Right lobe of liver (tissue), 6 donors: ENCODE results near the gene GPATCH1. TPM values are rescaled to one million over a fixed set of nuclear protein-coding genes. Genes with fewer than 3 reads are reported as not detected.

Experiments used
- ATAC-seq, 4 donors: fragments of 200-7000 bp; cut with Tn5 transposase; one replicate each; pipeline ENCODE4 v1.9.1; 2020; ENCODE audit warnings: mild to moderate bottlenecking in 4 of 4, moderate library complexity in 4 of 4
- DNase-seq, 3 donors: peaks; one replicate each; pipeline ENCODE4 v3.0.0-alpha.2; 2020
- H3K27ac ChIP-seq, 3 donors: fragments of 200-600 bp; one replicate each; pipeline ENCODE4 v1.8.0; 2022
- H3K27me3 ChIP-seq, 2 donors: fragments of 200-600 bp; one replicate each; pipeline ENCODE4 v1.8.0; 2022
- H3K36me3 ChIP-seq, 4 donors: fragments of 200-600 bp; sonication (generic) in 1 of 4; one replicate each; pipeline versions ENCODE4 v1.5.1 to v1.8.0; 2017 to 2022; ENCODE audit warnings: control low read depth in 1 of 4
- H3K4me1 ChIP-seq, 4 donors: fragments of 200-600 bp; sonication (generic) in 1 of 4; one replicate each; pipeline versions ENCODE4 v1.5.1 to v1.8.0; 2017 to 2022; ENCODE audit warnings: control low read depth in 1 of 4
- H3K4me3 ChIP-seq, 3 donors: fragments of 200-600 bp; one replicate each; pipeline ENCODE4 v1.8.0; 2022
- H3K9me3 ChIP-seq, 4 donors: fragments of 200-600 bp; sonication (generic) in 1 of 4; one replicate each; pipeline versions ENCODE4 v1.5.1 to v1.8.0; 2017 to 2022; ENCODE audit warnings: control low read depth in 1 of 4
- POLR2A ChIP-seq: fragments of 450-650 bp; IDR thresholded peaks from one replicate; pipeline ENCODE4 v1.6.1; 2017; ENCODE audit warnings: antibody characterized with exemption, mild to moderate bottlenecking
- WGBS: methylation state at CpG from one replicate; pipeline ENCODE4 v1.1.6; 2018; ENCODE audit warnings: low coverage, low lambda C conversion rate; ENCODE audit not compliant: insufficient coverage; ENCODE audit errors: missing lambda C conversion rate; 5-methylcytosine and 5-hydroxymethylcytosine counted together
- intact Hi-C, 2 donors: fragments of 100-400 bp; cut with DNase I; formaldehyde crosslinking; loops; one replicate each; pipeline versions ENCODE4 v1.11.2 to v1.14.1; 2022
- total RNA-seq, 6 experiments: library from RNA; depleted of rRNA in 2 of 6; stranded (reverse); fragments of >200 nt in 2 of 6; fragmentation: NEBNext Ultra II Directional in 3 of 6; extraction: Animal tissue kit (Norgen Biotek cat#: 25700) in 3 of 6; gene quantifications; one replicate each; pipeline versions ENCODE4 v1.1.0 to v1.2.4, GENCODE V29; 2016 to 2023
- TF ChIP-seq, protein P1 (sequence below), 4 donors: fragments of 200-600 bp in 3 of 4; fragments of 450-650 bp in 1 of 4; IDR thresholded peaks; one replicate each; pipeline versions ENCODE4 v1.5.1 to v1.8.0; 2016 to 2022; ENCODE audit warnings: antibody characterized with exemption in 4 of 4, mild to moderate bottlenecking in 2 of 4
- donor health status: DM: no; HTN: yes; CAD: no.
- donor health status: DM: no; HTN: no; CAD: no.
- donor health status: DM: no; HTN: no; CAD: no.
- donor health status: DM: no; HTN: yes; CAD: no.
- donor health status: DM: no; HTN: yes; CAD: no.

The GPATCH1 gene
- total RNA-seq, 6 experiments from 2014 or later: 2.5 to 3.9 (median 3.1) TPM

DNA sequence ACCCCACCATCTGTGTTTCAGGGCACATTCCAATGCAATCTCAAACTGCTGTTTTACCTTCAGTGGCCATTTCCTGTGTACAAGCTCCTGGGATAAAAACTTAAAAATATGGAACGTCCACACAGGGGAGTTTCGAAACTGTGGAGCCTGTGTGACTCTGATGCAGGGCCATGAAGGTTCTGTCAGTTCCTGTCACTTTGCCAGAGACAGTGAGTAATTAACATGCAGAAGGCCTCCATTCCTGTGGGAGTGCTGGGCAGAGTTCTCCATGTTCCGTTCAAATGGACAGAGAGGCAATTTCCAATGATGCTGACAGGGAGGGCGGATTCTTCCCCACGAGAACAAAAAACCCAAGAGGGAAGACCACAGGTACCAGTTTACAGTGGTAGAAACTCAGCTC, 75.4 kb downstream of the GPATCH1 start:
- TF ChIP-seq, protein P1, sequence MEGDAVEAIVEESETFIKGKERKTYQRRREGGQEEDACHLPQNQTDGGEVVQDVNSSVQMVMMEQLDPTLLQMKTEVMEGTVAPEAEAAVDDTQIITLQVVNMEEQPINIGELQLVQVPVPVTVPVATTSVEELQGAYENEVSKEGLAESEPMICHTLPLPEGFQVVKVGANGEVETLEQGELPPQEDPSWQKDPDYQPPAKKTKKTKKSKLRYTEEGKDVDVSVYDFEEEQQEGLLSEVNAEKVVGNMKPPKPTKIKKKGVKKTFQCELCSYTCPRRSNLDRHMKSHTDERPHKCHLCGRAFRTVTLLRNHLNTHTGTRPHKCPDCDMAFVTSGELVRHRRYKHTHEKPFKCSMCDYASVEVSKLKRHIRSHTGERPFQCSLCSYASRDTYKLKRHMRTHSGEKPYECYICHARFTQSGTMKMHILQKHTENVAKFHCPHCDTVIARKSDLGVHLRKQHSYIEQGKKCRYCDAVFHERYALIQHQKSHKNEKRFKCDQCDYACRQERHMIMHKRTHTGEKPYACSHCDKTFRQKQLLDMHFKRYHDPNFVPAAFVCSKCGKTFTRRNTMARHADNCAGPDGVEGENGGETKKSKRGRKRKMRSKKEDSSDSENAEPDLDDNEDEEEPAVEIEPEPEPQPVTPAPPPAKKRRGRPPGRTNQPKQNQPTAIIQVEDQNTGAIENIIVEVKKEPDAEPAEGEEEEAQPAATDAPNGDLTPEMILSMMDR (IDR thresholded peaks at IDR 0.05): no peak
- no peak for TF ChIP-seq POLR2A
- Histone ChIP-seq H3K9me3 (no peaks in the 10 kb centered on the region), H3K4me1 (peaks cover 0 to 14% (median 3%) of the 10 kb centered on the region in 4 donors), H3K27ac (no peak overlapping the region), H3K4me3 (no peak overlapping the region), H3K27me3 (no peaks in the 10 kb centered on the region), H3K36me3 (no peaks in the 10 kb centered on the region)
- DNase-seq (no peak), ATAC-seq (peak in 2 of 4 donors; percentile 43 to 62)
- 51% methylated on average over 5 of the region's 5 CpGs for WGBS
- intact Hi-C loops: no loop called here

GRCh38 chr19:33157906-33158305, 76.9 kb downstream of the GPATCH1 start:
- H3K9me3 ChIP-seq: no peaks in the 10 kb centered on the region
- no peaks in the 10 kb centered on the region for H3K27me3 ChIP-seq
- H3K36me3 ChIP-seq: no peaks in the 10 kb centered on the region
- peaks cover 0 to 14% (median 3%) of the 10 kb centered on the region in 4 donors for H3K4me1 ChIP-seq
- TF ChIP-seq, protein P1 (IDR thresholded peaks at IDR 0.05): no peak
- TF ChIP-seq POLR2A: no peak
- ATAC-seq: peak; percentile 39 to 56 (median 49)
- WGBS: 0% methylated on average over 2 of the region's 3 CpGs
- H3K4me3 ChIP-seq: no peak overlapping the region
- intact Hi-C loops: no loop called here
- H3K27ac ChIP-seq: peak overlapping the region in 2 of 3 donors; percentile 18 to 32
- no peak for DNase-seq

GRCh38 chr19:33158365-33158764, 77.4 kb downstream of the GPATCH1 start:
- no peaks in the 10 kb centered on the region for H3K9me3 ChIP-seq
- H3K4me3 ChIP-seq: no peak overlapping the region
- peaks cover 0 to 14% (median 3%) of the 10 kb centered on the region in 4 donors for H3K4me1 ChIP-seq
- TF ChIP-seq, protein P1 (IDR thresholded peaks at IDR 0.05): no peak
- no peak for TF ChIP-seq POLR2A
- H3K36me3 ChIP-seq: no peaks in the 10 kb centered on the region
- intact Hi-C loops: no loop called here
- no peaks in the 10 kb centered on the region for H3K27me3 ChIP-seq
- DNase-seq (no peak), ATAC-seq (peak; percentile 56 to 82 (median 78))
- 34% methylated on average over 6 of the region's 6 CpGs for WGBS
- H3K27ac ChIP-seq: peak overlapping the region in 2 of 3 donors; percentile 18 to 32

DNA sequence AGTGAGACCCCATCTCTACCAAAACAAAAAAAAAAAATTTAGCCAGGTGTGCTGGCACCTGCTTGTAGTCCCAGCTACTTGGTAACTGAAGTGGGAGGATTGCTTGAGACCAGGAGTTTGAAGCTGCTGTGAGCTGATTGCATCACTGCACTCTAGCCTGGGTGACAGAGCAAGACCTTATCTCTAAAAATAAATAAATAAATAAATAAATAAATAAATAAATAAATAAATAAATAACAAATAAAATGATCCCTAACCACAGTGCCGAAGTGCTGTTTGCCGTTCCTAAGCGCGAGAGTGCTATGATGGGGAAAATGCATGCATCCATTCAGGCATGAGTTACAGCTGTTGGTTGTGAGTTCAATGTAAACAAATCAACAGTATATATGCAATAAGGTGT, 78.2 kb downstream of the GPATCH1 start:
- no peak overlapping the region for H3K4me3 ChIP-seq
- TF ChIP-seq, protein P1 (IDR thresholded peaks at IDR 0.05): no peak
- TF ChIP-seq POLR2A: no peak
- WGBS: 73% methylated on average over 4 of the region's 4 CpGs
- intact Hi-C loops: no loop called here
- H3K36me3 ChIP-seq: no peaks in the 10 kb centered on the region
- peaks cover 0 to 14% (median 3%) of the 10 kb centered on the region in 4 donors for H3K4me1 ChIP-seq
- no peaks in the 10 kb centered on the region for H3K27me3 ChIP-seq
- no peak overlapping the region for H3K27ac ChIP-seq
- DNase-seq: no peak
- ATAC-seq: peak in 2 of 4 donors; percentile 39 to 45
- no peaks in the 10 kb centered on the region for H3K9me3 ChIP-seq

- Histone ChIP-seq H3K4me3 (no peak overlapping the region), H3K9me3 (no peaks in the 10 kb centered on the region), H3K27ac (no peak overlapping the region), H3K4me1 (peaks cover 0 to 14% (median 3%) of the 10 kb centered on the region in 4 donors), H3K27me3 (no peaks in the 10 kb centered on the region), H3K36me3 (no peaks in the 10 kb centered on the region)
- intact Hi-C loops: no loop called here
- no peak for TF ChIP-seq POLR2A
- TF ChIP-seq, protein P1 (IDR thresholded peaks at IDR 0.05): no peak
- WGBS: 100% methylated on average over 3 of the region's 8 CpGs
- ATAC-seq (no peak), DNase-seq (no peak)
Measured at GRCh38 chr19:33159893-33160292, 78.9 kb downstream of the GPATCH1 start.
